Measurements from ENCODE around the gene POM121.
"Not testable (repeated sequence)": the region's sequence is repeated elsewhere in the genome, so short reads cannot be mapped to it uniquely, and the experiment has no call there.

DNA sequence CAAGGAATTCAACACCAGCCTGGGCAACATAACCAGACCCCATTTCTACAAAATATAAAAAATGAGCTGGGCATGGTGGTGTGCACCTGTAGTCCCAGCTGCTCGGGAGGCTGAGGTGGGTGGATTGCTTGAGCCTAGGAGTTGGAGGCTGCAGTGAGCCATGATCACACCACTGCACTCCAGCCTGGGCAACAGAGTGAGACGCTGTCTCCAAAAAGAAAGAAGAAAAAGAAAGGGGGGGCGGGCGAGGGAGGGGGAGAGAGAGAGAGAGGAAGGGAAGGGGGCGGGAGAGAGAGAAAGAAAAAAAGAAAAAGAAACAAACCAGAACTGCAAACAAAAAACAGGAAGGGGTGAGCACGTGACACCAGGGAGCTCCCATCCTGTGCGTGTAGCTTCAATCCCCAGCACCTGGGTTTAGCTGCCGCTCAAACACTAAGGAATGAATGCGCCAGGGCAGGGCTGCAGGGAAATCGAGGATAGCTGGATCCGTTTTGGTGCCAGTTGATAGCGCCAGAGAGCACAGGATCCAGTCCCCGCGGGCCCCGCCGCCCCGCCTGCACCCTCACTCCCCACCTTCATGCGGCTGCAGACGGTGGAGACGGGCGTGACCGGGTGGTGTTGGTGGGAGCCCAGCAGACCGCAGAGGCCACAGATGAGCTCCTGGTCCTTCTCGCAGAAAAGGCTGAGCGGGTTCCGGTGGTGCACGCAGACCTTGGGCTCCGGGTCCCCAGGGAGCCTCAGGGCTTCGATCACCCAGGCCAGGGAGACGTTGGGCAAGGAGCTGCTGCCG is 40.5 kb downstream of the POM121 start:
- TF ChIP-seq CTCF, POLR2A (IDR thresholded peaks at IDR 0.05): not testable (repeated sequence)
